ENCODE data around the gene FBXL15.
"Not testable (repeated sequence)": the region's sequence is repeated elsewhere in the genome, so short reads cannot be mapped to it uniquely, and the experiment has no call there.

Gene FBXL15

DNA sequence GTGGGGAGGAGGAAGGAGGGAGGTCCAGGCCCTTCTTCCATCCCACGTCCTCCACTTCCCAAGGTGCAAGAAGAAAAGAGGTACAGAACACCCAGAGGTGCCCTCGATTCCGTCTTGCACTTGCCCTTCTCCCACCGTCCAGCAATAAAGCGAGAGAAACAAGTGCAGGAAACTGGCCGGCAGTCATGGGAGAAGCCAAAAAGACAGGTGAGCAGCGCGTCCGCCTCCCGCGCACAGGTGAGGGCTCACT is 29.4 kb downstream of the FBXL15 start:
- DNase-seq (ENCODE audit: low read depth in 2 of 2) = no peak
- TF ChIP-seq, protein P1, sequence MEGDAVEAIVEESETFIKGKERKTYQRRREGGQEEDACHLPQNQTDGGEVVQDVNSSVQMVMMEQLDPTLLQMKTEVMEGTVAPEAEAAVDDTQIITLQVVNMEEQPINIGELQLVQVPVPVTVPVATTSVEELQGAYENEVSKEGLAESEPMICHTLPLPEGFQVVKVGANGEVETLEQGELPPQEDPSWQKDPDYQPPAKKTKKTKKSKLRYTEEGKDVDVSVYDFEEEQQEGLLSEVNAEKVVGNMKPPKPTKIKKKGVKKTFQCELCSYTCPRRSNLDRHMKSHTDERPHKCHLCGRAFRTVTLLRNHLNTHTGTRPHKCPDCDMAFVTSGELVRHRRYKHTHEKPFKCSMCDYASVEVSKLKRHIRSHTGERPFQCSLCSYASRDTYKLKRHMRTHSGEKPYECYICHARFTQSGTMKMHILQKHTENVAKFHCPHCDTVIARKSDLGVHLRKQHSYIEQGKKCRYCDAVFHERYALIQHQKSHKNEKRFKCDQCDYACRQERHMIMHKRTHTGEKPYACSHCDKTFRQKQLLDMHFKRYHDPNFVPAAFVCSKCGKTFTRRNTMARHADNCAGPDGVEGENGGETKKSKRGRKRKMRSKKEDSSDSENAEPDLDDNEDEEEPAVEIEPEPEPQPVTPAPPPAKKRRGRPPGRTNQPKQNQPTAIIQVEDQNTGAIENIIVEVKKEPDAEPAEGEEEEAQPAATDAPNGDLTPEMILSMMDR (IDR thresholded peaks at IDR 0.05; ENCODE audit: low read depth, low read length) = no peak
- H3K4me3 ChIP-seq (replicated peaks in 1 of 2; ENCODE audit: low read depth in 2 of 2, low read length in 2 of 2) = peak overlapping the region; percentile 67 to 69

DNA sequence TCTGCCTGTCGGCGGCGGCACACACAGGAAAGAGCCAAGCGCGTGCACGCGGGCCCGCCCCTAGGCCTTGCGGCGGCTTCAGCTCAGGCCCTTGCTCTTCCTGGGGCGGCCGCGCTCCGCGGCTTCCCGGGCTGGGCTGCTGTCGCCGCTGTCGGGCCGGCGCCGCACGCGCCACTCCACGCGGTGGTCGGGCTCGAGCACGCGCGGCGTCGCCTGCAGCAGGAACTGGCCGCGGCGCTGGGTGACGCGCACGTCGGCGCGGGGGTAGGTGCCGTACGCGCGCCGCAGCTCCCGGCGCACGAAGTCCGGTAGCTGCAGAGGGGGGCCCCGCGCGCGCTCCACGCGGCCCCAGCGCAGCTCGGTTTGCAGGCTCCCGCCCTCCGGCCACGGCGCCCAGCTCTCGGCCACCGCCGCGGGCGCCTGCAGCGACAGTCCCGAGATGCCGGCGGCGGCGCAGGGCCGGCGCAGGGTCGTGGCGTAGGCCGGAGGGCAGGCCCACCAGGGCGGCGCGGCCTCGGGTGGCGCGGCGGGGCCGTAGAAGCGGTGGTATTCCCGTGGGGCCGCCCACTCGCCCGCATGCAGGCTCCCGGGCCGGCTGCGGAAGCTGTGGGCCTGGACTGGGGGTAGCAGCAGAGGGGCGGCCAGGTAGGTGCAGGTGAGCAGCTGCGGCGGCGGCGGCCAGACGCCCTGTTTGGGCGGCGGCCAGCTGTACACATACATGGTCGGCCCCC is 29.9 kb downstream of the FBXL15 start:
- TF ChIP-seq, protein P1 (IDR thresholded peaks at IDR 0.05; ENCODE audit: low read depth, low read length) = no peak
- peak; percentile 55 to 79 for DNase-seq (ENCODE audit: low read depth in 2 of 2)
- peak overlapping the region; percentile 67 to 69 for H3K4me3 ChIP-seq (replicated peaks in 1 of 2; ENCODE audit: low read depth in 2 of 2, low read length in 2 of 2)

DNA sequence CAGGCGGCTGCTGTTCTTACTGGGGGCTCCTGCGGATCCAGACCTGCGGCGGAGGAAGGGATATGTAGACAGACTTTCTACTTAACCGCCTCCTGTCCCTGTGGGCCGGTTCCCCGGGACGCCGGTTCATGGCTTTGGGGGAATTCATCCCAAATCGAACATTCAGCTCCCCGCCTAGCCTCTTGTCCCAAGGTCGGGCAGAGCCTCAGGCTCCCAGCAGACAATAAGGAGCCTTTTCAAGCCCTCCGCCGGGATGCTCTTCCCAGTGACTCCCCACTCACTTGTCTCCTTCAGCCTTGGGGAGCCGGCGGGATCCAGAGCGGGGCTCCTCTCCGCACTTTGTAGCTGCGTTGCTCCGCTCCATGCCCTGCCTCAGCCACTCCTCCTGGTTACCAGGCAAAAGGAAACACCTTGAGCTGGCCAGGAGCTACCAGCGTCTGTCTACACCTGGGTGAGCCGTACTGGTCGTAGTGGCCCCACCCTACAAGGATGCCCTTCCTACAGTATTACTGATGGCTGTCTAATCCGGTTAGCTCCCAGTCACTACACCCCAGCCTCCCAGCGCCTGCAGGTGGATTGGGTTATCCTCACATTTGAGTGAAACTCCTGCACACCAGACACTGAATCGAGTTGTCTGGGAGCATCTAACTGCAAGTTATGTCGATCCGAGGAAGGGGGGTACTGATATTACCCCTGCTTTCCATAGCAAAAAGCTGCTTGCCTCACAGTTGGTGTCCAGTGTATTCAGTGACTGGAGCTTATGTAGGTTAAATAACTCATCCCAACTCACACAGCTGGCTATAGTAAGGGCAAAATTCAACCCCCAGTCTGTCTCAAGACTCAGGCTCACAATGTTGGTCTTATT is 30.7 kb downstream of the FBXL15 start, which contains the start of gene C10orf95:
TSS of gene C10orf95 (minus strand) at position 439 of the 865 bp plus-strand sequence. CDS start 450 bp downstream, outside the sequence.
- peak within 1 kb of the TSS; percentile 67 to 69 for H3K4me3 ChIP-seq (replicated peaks in 1 of 2; ENCODE audit: low read depth in 2 of 2, low read length in 2 of 2)
- TF ChIP-seq, protein P1 (IDR thresholded peaks at IDR 0.05; ENCODE audit: low read depth, low read length) = no peak
- no peak for DNase-seq (ENCODE audit: low read depth in 2 of 2)

- TF ChIP-seq, protein P1 (IDR thresholded peaks at IDR 0.05; ENCODE audit: low read depth, low read length) = no peak
- peak; percentile 38 to 79 for DNase-seq (ENCODE audit: low read depth in 2 of 2)
- no peak overlapping the region for H3K4me3 ChIP-seq (replicated peaks in 1 of 2; ENCODE audit: low read depth in 2 of 2, low read length in 2 of 2)
Observed at GRCh38 chr10:102452672-102453340, 32.2 kb downstream of the FBXL15 start.

DNA sequence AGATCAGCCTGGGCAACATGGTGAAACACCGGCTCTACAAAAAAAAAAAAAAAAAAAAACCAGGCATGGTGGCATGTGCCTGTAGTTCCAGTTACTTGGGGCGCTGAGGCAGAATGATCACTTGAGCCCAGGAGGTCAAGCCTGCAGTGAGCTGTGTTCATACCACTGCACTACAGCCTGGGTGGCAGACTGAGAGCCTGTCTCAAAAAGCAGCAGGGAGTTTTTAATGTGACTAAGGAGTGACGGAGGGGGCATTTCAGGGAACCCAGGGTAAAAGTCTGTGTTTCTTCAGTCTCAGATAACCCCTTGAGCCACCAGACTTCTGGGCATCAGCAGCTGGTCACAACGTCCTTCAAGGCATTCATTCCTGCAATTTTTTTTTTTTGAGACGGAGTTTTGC is 32.9 kb downstream of the FBXL15 start:
- TF ChIP-seq, protein P1 (IDR thresholded peaks at IDR 0.05; ENCODE audit: low read depth, low read length) = no peak
- DNase-seq (ENCODE audit: low read depth in 2 of 2) = no peak
- H3K4me3 ChIP-seq (replicated peaks in 1 of 2; ENCODE audit: low read depth in 2 of 2, low read length in 2 of 2) = no peak overlapping the region

DNA sequence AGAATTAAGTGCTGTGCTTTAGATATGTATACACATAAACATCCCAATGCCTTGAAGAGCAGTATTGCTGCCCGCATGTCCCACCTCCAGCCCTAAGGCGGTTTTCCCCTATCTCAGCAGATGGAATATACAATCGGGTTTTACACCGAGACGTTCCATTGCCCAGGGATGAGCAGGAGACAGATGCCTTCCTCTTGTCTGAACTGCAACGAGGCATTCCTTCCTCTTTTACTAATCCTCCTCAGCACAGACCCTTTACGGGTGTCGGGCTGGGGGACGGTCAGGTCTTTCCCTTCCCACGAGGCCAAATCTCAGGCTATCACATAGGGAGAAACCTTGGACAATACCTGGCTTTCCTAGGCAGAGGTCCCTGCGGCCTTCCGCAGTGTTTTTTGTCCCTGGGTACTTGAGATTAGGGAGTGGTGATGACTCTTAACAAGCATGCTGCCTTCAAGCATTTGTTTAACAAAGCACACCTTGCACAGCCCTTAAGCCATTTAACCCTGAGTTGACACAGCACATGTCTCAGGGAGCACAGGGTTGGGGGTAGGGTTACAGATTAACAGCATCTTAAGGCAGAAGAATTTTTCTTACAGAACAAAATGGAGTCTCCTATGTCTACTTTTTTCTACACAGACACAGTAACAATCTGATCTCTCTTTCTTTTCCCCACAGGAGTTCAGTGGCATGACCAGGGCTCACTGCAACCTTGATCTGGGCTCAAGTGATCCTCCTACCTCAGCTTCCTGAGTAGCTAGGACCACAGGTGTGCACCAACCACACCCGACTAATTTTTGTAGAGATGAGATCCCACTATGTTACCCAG is 34.2 kb downstream of the FBXL15 start:
- DNase-seq (ENCODE audit: low read depth in 2 of 2); H3K4me3 ChIP-seq (replicated peaks in 1 of 2; ENCODE audit: low read depth in 2 of 2, low read length in 2 of 2): not testable (repeated sequence)

Measured in cardiac fibroblast (primary cell).